ENCODE data around the gene SDHC.
"Not testable (repeated sequence)": the region's sequence is repeated elsewhere in the genome, so short reads cannot be mapped to it uniquely, and the experiment has no call there.

- not testable (repeated sequence) for TF ChIP-seq REST (IDR thresholded peaks at IDR 0.05; ENCODE audit: insufficient read depth in 1 of 2, low read depth in 2 of 2, low read length in 1 of 2); CTCF (IDR thresholded peaks at IDR 0.05)
Observed at GRCh38 chr1:161409848-161410635, 95.9 kb downstream of the SDHC start.
